OCI-LY7 (cell line): ENCODE results near the gene SPACA4. TPM values are rescaled to one million over a fixed set of nuclear protein-coding genes. Genes with fewer than 3 reads are reported as not detected.

ENCODE experiments used
- BruUV-seq: library from RNA; stranded (reverse); fragments of 400-500 nt; replicated peaks from 2 replicates; lab custom pipeline; 2021; lab: Mats Ljungman, UMichigan
- CTCF ChIA-PET: fragments of 300-600 bp; sonication (Branson Sonifier 250); formaldehyde crosslinking; loops from one replicate; lab custom pipeline; 2022; ENCODE audit warnings: antibody characterized with exemption; ENCODE audit not compliant: unreplicated experiment; lab: Charles Lee
- POLR2A ChIA-PET: fragments of 300-600 bp; sonication (Branson Sonifier 250); formaldehyde crosslinking; loops from one replicate; lab custom pipeline; 2022; ENCODE audit warnings: antibody characterized with exemption; lab: Charles Lee
- DNase-seq: peaks from one replicate; pipeline ENCODE4 v3.0.0-alpha.2; 2015; ENCODE audit warnings: low spot score
- H2AFZ ChIP-seq: fragments of 200-600 bp; sonication (generic), shearing (Covaris generic); 2 replicates; pipeline ENCODE4 v1.6.1; 2014; ENCODE audit warnings: mild to moderate bottlenecking, antibody characterized with exemption, low read length, moderate library complexity
- H3K27ac ChIP-seq: fragments of 200-600 bp; sonication (generic); 2 replicates; pipeline ENCODE4 v1.5.1; 2014; ENCODE audit warnings: mixed run types, low read depth, mild to moderate bottlenecking, moderate library complexity, low read length, inconsistent platforms; ENCODE audit not compliant: poor library complexity, severe bottlenecking
- H3K36me3 ChIP-seq: fragments of 200-600 bp; sonication (generic); 2 replicates; pipeline ENCODE4 v1.6.1; 2014; ENCODE audit warnings: mild to moderate bottlenecking, antibody characterized with exemption, low read length, moderate library complexity, mixed read lengths; ENCODE audit not compliant: insufficient read depth
- H3K4me1 ChIP-seq: fragments of 200-600 bp; sonication (generic); 2 replicates; pipeline ENCODE4 v1.5.1; 2014; ENCODE audit warnings: mild to moderate bottlenecking, low read length; ENCODE audit not compliant: insufficient read depth, poor library complexity, severe bottlenecking
- H3K4me2 ChIP-seq: fragments of 200-600 bp; sonication (generic); 2 replicates; pipeline ENCODE4 v1.6.1; 2014; ENCODE audit warnings: mild to moderate bottlenecking, low read length
- H3K4me3 ChIP-seq: fragments of 200-600 bp; sonication (generic); 2 replicates; pipeline ENCODE4 v1.5.1; 2014; ENCODE audit warnings: mild to moderate bottlenecking, low read depth, low read length; ENCODE audit not compliant: poor library complexity, severe bottlenecking
- H3K79me2 ChIP-seq: fragments of 200-600 bp; sonication (generic); 2 replicates; pipeline ENCODE4 v1.6.1; 2016; ENCODE audit warnings: low read depth, mild to moderate bottlenecking, low read length, moderate library complexity, mixed read lengths; ENCODE audit not compliant: insufficient read depth
- H3K9me2 ChIP-seq: fragments of 200-600 bp; sonication (generic); 2 replicates; pipeline ENCODE4 v1.6.1; 2016; ENCODE audit warnings: mild to moderate bottlenecking, low read length, mixed read lengths; ENCODE audit not compliant: insufficient read depth
- H3K9me3 ChIP-seq: fragments of 200-600 bp; sonication (generic); 2 replicates; pipeline ENCODE4 v1.6.1; 2014; ENCODE audit warnings: mild to moderate bottlenecking, mixed run types, low read length, mixed read lengths
- H4K20me1 ChIP-seq: fragments of 200-600 bp; sonication (generic); 2 replicates; pipeline ENCODE4 v1.6.1; 2014; ENCODE audit warnings: mild to moderate bottlenecking, antibody characterized with exemption, low read length, moderate library complexity, mixed read lengths; ENCODE audit not compliant: insufficient read depth
- CTCF ChIP-seq: fragments of 200-600 bp; sonication (generic); conservative IDR thresholded peaks from 2 replicates; pipeline ENCODE4 v1.5.1; 2014; ENCODE audit warnings: mild to moderate bottlenecking, antibody characterized with exemption, low read length, moderate library complexity, mixed read lengths
- EZH2phosphoT487 ChIP-seq: fragments of 200-600 bp; sonication (generic); IDR thresholded peaks from 2 replicates; pipeline ENCODE4 v1.6.1; 2018; ENCODE audit warnings: low read depth, borderline replicate concordance, mild to moderate bottlenecking, mixed run types, antibody characterized with exemption, low read length, moderate library complexity, mixed read lengths
- intact Hi-C: fragments of 100-400 bp; cut with micrococcal nuclease; formaldehyde crosslinking; loops from one replicate; pipeline ENCODE4 v1.10.0; 2022; ENCODE audit not compliant: unreplicated experiment
- total RNA-seq, 2 experiments: library from RNA; depleted of rRNA in 1 of 2; stranded (reverse); fragments of >200 nt in 1 of 2; shearing (Covaris generic) in 1 of 2; gene quantifications; 2 replicates each; pipeline ENCODE4 v1.2.3, GENCODE V29; 2014 to 2022

Gene SPACA4
- total RNA-seq, 2 experiments from 2014 or later, result not detected

GRCh38 chr19:48639483-48640375, 33.2 kb downstream of the SPACA4 start:
- Histone ChIP-seq H3K27ac (no peak overlapping the region), H3K4me2 (no peak overlapping the region), H4K20me1 (no peaks in the 10 kb centered on the region), H3K9me2 (no peaks in the 10 kb centered on the region), H3K79me2 (no peaks in the 10 kb centered on the region; the same call in 1 of the 2 replicates), H3K9me3 (no peaks in the 10 kb centered on the region), H3K4me3 (no peak overlapping the region), H3K4me1 (peaks cover 24% of the 10 kb centered on the region), H2AFZ (no peak overlapping the region), H3K36me3 (no peaks in the 10 kb centered on the region)
- intact Hi-C loops, result loop anchor here (5.0 to 10.0 kb wide), 2 partner anchors 855 to 1038 kb away; partner anchors contain the start of genes PRMT1 and RPS11
- no peak for TF ChIP-seq CTCF
- no peak for TF ChIP-seq EZH2phosphoT487
- ChIA-PET POLR2A (interaction anchor here (0.7 kb wide), 1 partner anchor 228 kb away, joined by 8 read pairs; no protein-coding TSS in a partner anchor), CTCF (no interaction called here)
- DNase-seq, result no peak
- no TSS peak for BruUV-seq

GRCh38 chr19:48641850-48642249, 35.3 kb downstream of the SPACA4 start:
- CTCF ChIA-PET, result no interaction called here
- DNase-seq, result no peak
- H3K9me2 ChIP-seq, result no peaks in the 10 kb centered on the region
- H3K27ac ChIP-seq, result no peak overlapping the region
- BruUV-seq, result no TSS peak
- no peak overlapping the region for H3K4me3 ChIP-seq
- no peaks in the 10 kb centered on the region for H3K36me3 ChIP-seq
- H2AFZ ChIP-seq, result no peak overlapping the region
- no peak for TF ChIP-seq CTCF
- TF ChIP-seq EZH2phosphoT487, result no peak
- intact Hi-C loops, result no loop called here
- peaks cover 26% of the 10 kb centered on the region for H3K4me1 ChIP-seq
- no peaks in the 10 kb centered on the region for H4K20me1 ChIP-seq
- H3K79me2 ChIP-seq, result no peaks in the 10 kb centered on the region
- POLR2A ChIA-PET, result interaction anchor here (0.6 kb wide), 1 partner anchor 149 kb away, joined by 4 read pairs; no protein-coding TSS in a partner anchor
- H3K9me3 ChIP-seq, result no peaks in the 10 kb centered on the region
- no peak overlapping the region for H3K4me2 ChIP-seq

- Histone ChIP-seq H4K20me1 (no peaks in the 10 kb centered on the region), H3K9me3 (no peaks in the 10 kb centered on the region), H3K27ac (no peak overlapping the region), H3K4me1 (peaks cover 33% of the 10 kb centered on the region), H2AFZ (no peak overlapping the region), H3K9me2 (no peaks in the 10 kb centered on the region), H3K36me3 (no peaks in the 10 kb centered on the region), H3K4me2 (no peak overlapping the region), H3K79me2 (no peaks in the 10 kb centered on the region), H3K4me3 (no peak overlapping the region)
- no peak for DNase-seq
- POLR2A ChIA-PET, result no interaction called here
- TF ChIP-seq CTCF (no peak), EZH2phosphoT487 (no peak)
- no TSS peak for BruUV-seq
- CTCF ChIA-PET, result no interaction called here
- intact Hi-C loops, result no loop called here
Observed at GRCh38 chr19:48642862-48643261, 36.3 kb downstream of the SPACA4 start.
